Psoas muscle (tissue), 8 donors: ENCODE data around the gene ZNF738. TPM values are rescaled to one million over a fixed set of nuclear protein-coding genes. Genes with fewer than 3 reads are reported as not detected.
"Not testable (repeated sequence)": the region's sequence is repeated elsewhere in the genome, so short reads cannot be mapped to it uniquely, and the experiment has no call there.

Source experiments
- ATAC-seq, 4 donors: fragments of 200-7000 bp; cut with Tn5 transposase; one replicate each; pipeline ENCODE4 v1.9.1; 2020; ENCODE audit warnings: moderate library complexity in 3 of 4, mild to moderate bottlenecking in 2 of 4
- DNase-seq, 2 donors: peaks; one replicate each; pipeline ENCODE4 v3.0.0-alpha.2; 2020
- H3K27ac ChIP-seq: fragments of 200-600 bp; one replicate; pipeline ENCODE4 v1.8.0; 2022
- H3K27me3 ChIP-seq, 3 donors: fragments of 200-600 bp in 1 of 3; one replicate each; pipeline versions ENCODE4 v1.6.1 to v1.8.0; 2013 to 2022; ENCODE audit warnings: low read length in 2 of 3, mild to moderate bottlenecking in 2 of 3, moderate library complexity in 1 of 3; ENCODE audit not compliant: insufficient read depth in 3 of 3
- H3K36me3 ChIP-seq, 2 donors: fragments of 200-600 bp in 1 of 2; one replicate each; pipeline versions ENCODE4 v1.6.1 to v1.8.0; 2013 to 2022; ENCODE audit warnings: low read depth in 1 of 2, mild to moderate bottlenecking in 1 of 2, moderate library complexity in 1 of 2; ENCODE audit not compliant: insufficient read depth in 1 of 2
- H3K4me1 ChIP-seq: fragments of 200-600 bp; one replicate; pipeline ENCODE4 v1.8.0; 2022
- H3K4me3 ChIP-seq: fragments of 200-600 bp; one replicate; pipeline ENCODE4 v1.8.0; 2022; ENCODE audit warnings: mild to moderate bottlenecking
- H3K9me3 ChIP-seq: fragments of 200-600 bp; one replicate; pipeline ENCODE4 v1.8.0; 2022
- CTCF ChIP-seq: fragments of 200-600 bp; IDR thresholded peaks from one replicate; pipeline ENCODE4 v1.8.0; 2022; ENCODE audit warnings: antibody characterized with exemption
- WGBS, 3 donors: extraction: QIAGEN DNeasy Blood & Tissue Kit; methylation state at CpG; one replicate each; pipeline versions ENCODE4 v1.1.6 to v1.1.7; 2013; 5-methylcytosine and 5-hydroxymethylcytosine counted together
- intact Hi-C, 2 donors: fragments of 100-400 bp; cut with DNase I; formaldehyde crosslinking; loops; one replicate each; pipeline versions ENCODE4 v1.11.0 to v1.14.2; 2022
- polyA plus RNA-seq, 3 donors: library from polyadenylated mRNA; stranded (reverse); fragments of 200-250 nt; gene quantifications; one replicate each; pipeline ENCODE4 v1.2.3, GENCODE V29; 2013
- total RNA-seq, 4 donors: library from RNA; stranded (reverse); fragmentation: NEBNext Ultra II Directional in 2 of 4; extraction: Animal tissue kit (Norgen Biotek cat#: 25700) in 2 of 4; gene quantifications; one replicate each; pipeline versions ENCODE4 v1.2.1 to v1.2.4, GENCODE V29; 2021 to 2023
- donor health status: healthy with polysubstance abuse.
- donor health status: DM: no; HTN: no; CAD: no; lungs with moderate emphysema.
- donor health status: Bipolar disorder and iron deficiency.
- donor health status: healthy.
- donor health status: DM: yes; HTN: yes; CAD: no.
- donor health status: DM: no; HTN: no; CAD: no.
- donor health status: DM: no; HTN: no; CAD: no.
- donor health status: DM: yes; HTN: yes; CAD: no.

ZNF738 gene
- total and polyA plus RNA-seq, 7 donors: 0.48 to 1.7 (median 0.74) TPM

DNA sequence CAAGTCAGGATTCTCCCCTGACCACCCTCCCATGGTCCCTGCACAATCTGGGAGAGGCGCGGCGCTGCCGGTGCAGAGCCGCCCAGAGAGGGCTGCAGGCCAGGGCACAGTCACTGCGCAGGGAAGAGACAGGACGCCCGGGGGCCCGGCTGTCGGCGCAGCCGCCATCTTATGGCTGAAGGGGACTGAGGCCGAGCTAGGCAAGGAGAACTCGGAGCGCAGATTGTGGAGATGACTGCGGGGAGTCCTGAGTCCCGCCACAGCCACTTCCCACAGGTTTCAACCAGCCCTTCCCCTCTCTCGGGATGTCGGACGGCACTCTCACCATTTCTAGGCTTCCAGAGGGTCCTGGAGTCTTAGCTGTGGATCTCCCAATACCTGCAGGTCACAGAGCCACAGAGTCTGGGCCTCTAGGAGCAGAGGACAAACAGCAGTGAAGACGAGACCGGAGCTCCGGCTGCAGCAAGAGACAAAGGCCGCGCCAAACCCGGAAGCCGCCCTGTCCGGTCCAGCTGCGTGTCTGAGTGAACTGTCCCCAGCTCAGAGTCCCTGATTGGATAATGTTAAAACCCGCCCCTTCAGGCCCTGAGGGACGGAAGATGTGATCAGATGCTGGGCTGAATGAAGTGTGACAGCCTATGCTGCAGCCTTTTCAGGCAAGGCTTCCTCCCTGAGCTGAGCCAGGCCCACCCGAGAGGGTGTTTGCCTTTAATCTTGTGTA lies 29.8 kb upstream of the ZNF738 start, which contains the start of gene ZNF708:
TSS of gene ZNF708 (minus strand) at position 526 of the 721 bp plus-strand sequence. CDS start at position 328, 198 bp downstream.
- ATAC-seq (peak; percentile 99 to 100 (median 100)), DNase-seq (peak; percentile 87 to 90)
- H3K4me3 ChIP-seq: peak within 1 kb of the TSS; percentile 89
- H3K9me3 ChIP-seq: peaks cover 7% of the 10 kb centered on the region
- 0% methylated on average over 32 of the region's 32 CpGs for WGBS, 3 donors
- no peak for TF ChIP-seq CTCF
- peak within 1 kb of the TSS; percentile 93 for H3K27ac ChIP-seq
- no peaks in the 10 kb centered on the region for H3K27me3 ChIP-seq
- intact Hi-C loops: loop anchor here in 1 of 2 donors (1.0 to 10.0 kb wide), 2 partner anchors 29 to 66 kb away; partner anchors contain the start of genes ZNF493 and ZNF738
- peaks cover 16% of the 10 kb centered on the region for H3K4me1 ChIP-seq
- peaks cover 0 to 17% of the 10 kb centered on the region in 2 donors for H3K36me3 ChIP-seq

- no peak for TF ChIP-seq CTCF
- intact Hi-C loops: no loop called here
- peaks cover 25% of the 10 kb centered on the region for H3K9me3 ChIP-seq
- H3K27ac ChIP-seq: no peak overlapping the region
- no peak for DNase-seq
- WGBS, 3 donors: 49 to 99% (median 74%) methylated on average over 2 of the region's 2 CpGs
- H3K4me1 ChIP-seq: no peaks in the 10 kb centered on the region
- no peak for ATAC-seq
- H3K36me3 ChIP-seq: no peaks in the 10 kb centered on the region
- H3K4me3 ChIP-seq: no peak overlapping the region
- no peaks in the 10 kb centered on the region for H3K27me3 ChIP-seq
These were observed 23.1 kb upstream of the ZNF738 start for GRCh38 chr19:21335721-21336120.

- DNase-seq, H3K27me3 ChIP-seq, H3K4me1 ChIP-seq, H3K9me3 ChIP-seq, H3K27ac ChIP-seq, ATAC-seq, H3K4me3 ChIP-seq, H3K36me3 ChIP-seq, intact Hi-C loops: not testable (repeated sequence)
- WGBS, 3 donors: 43 to 85% (median 60%) methylated on average over 2 of the region's 2 CpGs
These were observed 14.0 kb upstream of the ZNF738 start for GRCh38 chr19:21344841-21345240.

- 42 to 73% (median 71%) methylated on average over 2 of the region's 2 CpGs for WGBS, 3 donors
- intact Hi-C loops: no loop called here
- Histone ChIP-seq H3K4me1 (no peaks in the 10 kb centered on the region), H3K27ac (no peak overlapping the region), H3K27me3 (peaks cover 0 to 3% (median 0%) of the 10 kb centered on the region in 3 donors), H3K4me3 (no peak overlapping the region), H3K9me3 (no peaks in the 10 kb centered on the region), H3K36me3 (no peaks in the 10 kb centered on the region)
- TF ChIP-seq CTCF: no peak
- ATAC-seq (no peak), DNase-seq (no peak)
These were observed 6.0 kb upstream of the ZNF738 start for GRCh38 chr19:21352830-21353229.

DNA sequence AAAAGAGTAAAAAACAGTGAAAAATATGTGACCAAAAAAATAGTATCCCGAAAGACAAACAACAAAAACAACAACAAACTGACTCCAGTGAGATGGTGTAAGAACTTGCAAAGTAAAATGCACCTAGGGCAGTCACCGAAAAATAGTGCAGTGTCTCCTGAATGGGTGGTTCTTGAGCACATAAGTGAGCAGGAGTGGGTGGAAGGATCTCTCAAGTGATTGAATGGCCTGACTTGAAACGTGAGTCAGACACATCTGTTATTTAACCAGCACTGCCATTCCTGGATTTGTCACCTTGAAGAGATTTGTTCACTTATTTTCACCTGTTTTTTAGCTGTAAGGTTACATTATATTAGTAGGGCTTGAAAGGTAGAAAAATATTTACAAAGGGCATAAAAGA lies 3.5 kb downstream of the ZNF738 start:
- no peak for TF ChIP-seq CTCF
- Histone ChIP-seq H3K27me3 (no peaks in the 10 kb centered on the region), H3K4me1 (no peaks in the 10 kb centered on the region), H3K4me3 (no peak overlapping the region), H3K27ac (no peak overlapping the region), H3K9me3 (no peaks in the 10 kb centered on the region), H3K36me3 (peaks cover 0 to 4% of the 10 kb centered on the region in 2 donors)
- ATAC-seq (no peak), DNase-seq (no peak)
- intact Hi-C loops: no loop called here
- WGBS, 3 donors: 94 to 95% (median 95%) methylated on average over 3 of the region's 3 CpGs
